Measurements from ENCODE around the gene FLCN.
A peak's percentile ranks its signal among the peaks of the same experiment; 100 is the strongest.
"Not testable (repeated sequence)": the region's sequence is repeated elsewhere in the genome, so short reads cannot be mapped to it uniquely, and the experiment has no call there.

The FLCN gene

GRCh38 chr17:17206913-17207335 is 30.0 kb downstream of the FLCN start:
- no peak for DNase-seq

DNA sequence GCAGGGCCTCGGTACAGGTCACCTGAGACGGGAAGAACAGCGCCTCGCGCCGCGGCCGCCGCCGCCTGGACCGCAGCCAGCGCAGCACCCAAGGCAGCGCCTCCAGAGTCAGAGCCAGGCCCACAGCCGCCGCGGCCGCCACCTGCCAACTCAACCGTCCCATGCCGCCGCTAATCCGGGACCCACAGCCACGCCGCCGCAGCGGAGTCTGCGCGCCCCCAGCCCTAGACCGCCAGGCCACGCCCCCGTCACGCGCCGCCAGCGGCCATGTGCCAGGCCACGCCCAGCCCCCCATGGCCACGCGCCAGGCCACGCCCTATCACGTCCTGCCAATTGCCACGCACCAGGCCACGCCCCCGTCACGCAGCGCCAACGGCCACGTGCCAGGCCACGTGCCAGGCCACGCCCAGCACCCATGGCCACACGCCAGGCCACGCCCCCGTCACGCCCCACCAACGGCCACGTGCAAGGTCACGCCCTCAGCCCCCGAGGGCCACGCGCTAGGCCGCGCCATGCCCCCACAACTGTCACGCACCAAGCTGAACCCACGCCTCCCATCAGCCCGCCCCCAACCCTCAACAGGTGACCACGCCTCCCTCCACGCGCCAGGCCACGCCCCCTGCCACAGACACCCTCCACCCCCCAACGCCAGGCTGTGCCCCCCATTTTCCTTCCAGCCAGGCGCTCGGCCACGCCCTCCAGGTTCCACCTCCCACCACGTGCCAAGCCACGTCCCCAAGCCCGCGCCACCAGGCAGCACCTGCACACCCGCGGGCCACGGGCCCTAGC is 30.6 kb downstream of the FLCN start, which contains the start of gene PLD6:
Gene PLD6 (minus strand): TSS at position 210 of the 789 bp plus-strand sequence. CDS start 47 bp downstream, at position 163.
- DNase-seq: peak; percentile 84 to 95 (median 92)

DNA sequence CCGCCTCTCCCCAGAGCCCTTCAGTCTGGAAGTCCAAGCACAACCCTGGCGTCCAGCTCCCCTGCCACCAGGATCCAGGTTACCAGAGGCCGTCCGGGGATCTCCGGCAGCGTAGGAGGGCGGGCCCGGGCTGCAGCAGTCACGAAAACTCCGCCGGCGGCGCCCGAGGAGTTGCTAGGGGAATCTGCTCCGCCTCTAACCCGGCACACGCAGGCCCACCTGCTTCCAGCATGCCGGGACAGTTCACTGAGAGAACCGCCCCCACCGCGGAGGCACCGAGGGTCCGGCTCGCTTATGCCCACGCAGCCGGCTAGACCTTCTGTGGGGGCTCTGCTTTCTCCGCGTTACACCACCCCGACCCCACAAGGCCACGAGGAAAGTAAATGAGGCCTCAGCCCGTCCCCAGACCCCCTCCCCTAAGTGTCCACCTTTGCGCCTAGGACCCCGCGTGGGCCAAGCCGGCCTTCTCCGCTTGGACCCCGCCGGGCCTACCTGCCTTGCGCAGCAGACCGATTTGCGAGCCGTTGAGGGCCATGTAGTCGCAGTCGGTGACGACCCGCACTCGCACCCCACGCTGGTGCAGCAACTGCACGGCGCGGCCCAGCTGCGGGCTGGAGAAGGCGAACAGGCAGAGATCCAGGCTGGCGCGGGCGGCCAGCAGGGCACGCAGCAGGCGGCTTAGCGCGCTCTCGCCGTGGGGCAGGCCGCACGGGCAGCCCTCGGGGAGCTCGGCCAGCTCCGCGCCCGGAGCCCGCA is 31.4 kb downstream of the FLCN start:
- peak; percentile 26 to 62 (median 35) for DNase-seq

- no peak for DNase-seq
These were observed 32.2 kb downstream of the FLCN start for GRCh38 chr17:17204635-17205231.

- no peak for DNase-seq
These were observed 32.9 kb downstream of the FLCN start for GRCh38 chr17:17204041-17204591.

DNA sequence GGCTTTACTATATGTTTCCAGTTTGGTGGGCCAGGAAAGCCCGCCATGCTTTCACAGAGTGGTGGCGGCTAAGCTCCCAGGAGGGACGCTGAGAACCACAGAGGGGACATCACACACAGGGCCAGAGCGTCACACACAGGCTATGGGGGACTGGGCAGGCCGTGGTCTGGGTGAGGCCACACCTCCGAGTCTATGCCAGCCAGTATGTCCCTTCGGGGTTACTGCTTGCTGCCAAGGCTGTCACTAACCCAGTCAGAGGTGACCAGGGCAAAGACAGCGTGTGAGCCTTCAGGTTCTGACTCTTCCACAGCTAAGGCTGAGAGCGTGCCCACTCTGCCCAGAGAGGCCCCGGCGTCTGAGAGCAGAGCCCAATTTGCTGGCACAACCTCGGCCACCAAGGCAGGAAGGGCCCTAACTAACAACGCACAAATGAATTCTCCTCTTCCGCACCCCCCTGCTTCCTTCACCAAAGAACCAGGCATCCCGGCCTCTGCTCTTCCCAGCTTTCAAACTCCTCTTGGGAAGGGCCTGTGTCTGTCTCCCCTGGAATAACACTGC is 33.7 kb downstream of the FLCN start:
- no peak for DNase-seq

GRCh38 chr17:17201907-17202306 is 35.1 kb downstream of the FLCN start:
- DNase-seq: no peak

- no peak for DNase-seq
These were observed 35.7 kb downstream of the FLCN start for GRCh38 chr17:17201271-17201670.

DNA sequence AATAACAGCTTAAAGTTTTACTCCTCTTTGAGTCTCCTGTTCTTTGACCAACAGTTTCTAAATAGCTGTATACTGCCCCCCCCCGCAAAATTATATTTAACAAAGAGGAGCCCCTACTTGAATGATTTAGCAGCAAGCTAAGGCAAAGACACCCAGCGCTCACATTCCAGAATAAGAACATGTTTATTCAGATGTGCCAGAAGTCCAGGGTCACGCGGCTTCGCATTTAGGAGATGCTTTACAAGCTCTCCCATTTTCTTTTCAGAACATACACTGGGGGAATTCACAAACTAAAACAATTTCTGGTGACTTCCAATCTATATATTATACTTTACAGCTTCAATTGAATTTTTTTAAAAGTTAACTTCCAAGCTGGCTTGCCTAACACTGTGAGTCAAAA is 36.1 kb downstream of the FLCN start:
- DNase-seq: no peak

DNA sequence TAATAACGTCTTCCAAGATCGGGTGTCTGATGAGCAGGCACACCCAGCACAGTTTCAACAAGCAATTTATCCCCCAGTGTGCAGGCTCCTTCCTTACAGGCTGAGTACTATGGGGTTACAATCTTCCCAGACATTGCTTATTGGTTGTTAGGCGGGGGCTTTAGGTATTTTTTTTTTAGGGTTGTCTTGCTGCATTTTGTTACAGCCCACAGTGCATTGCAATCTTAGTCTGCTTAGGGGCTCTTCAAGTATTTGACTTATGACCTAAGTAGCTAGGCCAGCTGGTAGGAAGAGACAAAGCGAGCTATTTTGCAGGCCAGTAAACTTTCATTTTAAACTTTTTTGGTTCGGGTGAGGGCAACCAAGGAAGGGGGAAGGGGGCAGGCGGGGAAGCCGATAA is 36.7 kb downstream of the FLCN start:
- no peak for DNase-seq

GRCh38 chr17:17198281-17198680 is 38.7 kb downstream of the FLCN start:
- DNase-seq: no peak

DNA sequence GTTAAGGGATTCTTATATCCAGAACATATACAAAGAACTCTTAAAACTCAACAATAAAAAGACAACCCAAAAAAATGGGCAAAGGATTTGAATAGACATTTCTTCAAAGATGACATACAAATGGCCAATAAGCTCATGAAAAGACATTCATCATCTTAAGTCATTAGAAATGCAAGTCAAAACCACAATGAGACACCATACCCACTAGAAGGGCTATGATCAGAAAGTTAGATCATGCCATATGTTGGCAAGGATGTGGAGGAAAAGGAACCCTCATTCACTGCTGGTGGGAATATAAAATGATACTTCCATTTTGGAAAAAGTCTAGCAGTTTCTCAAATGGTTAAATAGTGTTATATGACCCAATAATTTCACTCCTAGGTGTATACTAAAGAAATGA is 40.2 kb downstream of the FLCN start:
- DNase-seq: no peak

DNA sequence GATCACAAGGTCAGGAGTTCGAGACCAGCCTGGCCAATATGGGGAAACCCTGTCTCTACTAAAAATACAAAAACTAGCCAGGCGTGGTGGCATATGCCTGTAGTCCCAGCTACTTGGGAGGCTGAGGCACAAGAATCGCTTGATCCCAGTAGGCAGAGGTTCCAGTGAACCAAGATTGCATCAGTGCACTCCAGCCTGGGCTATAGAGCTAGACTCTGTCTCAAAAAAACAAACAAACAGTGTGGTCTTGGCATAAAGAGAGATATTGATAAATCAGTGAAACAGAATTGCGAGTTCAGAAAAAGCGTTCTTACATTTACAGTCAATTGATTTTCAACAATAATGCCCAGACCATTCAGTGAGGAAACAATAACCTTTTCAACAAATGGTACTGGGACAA is 41.5 kb downstream of the FLCN start:
- DNase-seq: not testable (repeated sequence)

GRCh38 chr17:17191961-17192381 is 45.0 kb downstream of the FLCN start:
- no peak for DNase-seq

GRCh38 chr17:17191346-17191792 is 45.6 kb downstream of the FLCN start:
- no peak for DNase-seq

GRCh38 chr17:17190188-17190587 is 46.8 kb downstream of the FLCN start:
- no peak for DNase-seq

- DNase-seq: no peak
These were observed 47.4 kb downstream of the FLCN start for GRCh38 chr17:17189559-17189958.

GRCh38 chr17:17188586-17188985 is 48.4 kb downstream of the FLCN start:
- DNase-seq: no peak

DNA sequence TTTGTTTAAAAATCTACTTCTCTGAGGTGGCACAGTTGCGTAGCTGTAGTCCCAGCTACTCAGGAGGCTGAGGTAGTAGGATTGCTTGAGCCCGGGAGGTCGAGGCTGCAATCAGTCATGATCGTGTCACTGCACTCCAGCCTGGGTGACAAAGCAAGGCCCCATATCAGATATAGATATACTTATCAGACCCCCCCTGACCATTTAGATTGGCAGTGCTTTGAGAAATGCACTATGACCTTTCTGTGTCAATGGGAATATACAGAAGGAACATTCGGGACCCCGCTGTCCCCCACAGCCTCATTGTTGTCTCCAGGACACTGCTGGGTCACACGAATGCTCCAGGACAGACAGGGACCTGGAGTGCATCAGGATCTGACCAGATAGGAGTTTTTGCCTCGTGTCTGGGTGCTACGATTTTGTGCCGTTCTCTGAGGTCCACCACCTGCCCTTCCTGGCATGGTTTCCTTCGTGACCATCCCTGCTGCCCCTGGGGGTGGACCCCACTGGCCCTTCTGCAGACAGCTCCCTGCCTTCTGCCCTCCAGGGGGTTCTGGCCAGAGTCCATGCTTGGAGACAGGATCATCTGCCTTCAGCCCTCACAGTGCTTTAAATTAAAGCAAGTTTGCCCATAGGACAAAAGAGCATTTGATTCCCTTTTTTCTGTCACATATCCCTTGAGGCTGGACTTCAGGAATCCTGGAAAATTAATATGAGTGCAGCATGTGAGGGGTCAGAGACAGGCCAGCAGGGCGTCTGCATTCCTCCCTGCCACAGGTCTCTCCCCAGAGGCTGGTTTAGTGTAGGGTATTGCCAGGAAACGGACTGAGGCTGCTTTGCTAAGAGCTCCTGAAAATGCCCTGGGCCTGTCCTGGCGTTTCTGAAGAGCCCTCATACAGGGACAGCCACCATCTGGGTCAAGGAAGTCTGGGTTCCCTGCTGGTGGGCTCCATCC is 50.1 kb downstream of the FLCN start:
- DNase-seq: no peak

- peak in 1 of 5 donors; percentile 85 for DNase-seq
These were observed 50.9 kb downstream of the FLCN start for GRCh38 chr17:17186051-17186450.

DNA sequence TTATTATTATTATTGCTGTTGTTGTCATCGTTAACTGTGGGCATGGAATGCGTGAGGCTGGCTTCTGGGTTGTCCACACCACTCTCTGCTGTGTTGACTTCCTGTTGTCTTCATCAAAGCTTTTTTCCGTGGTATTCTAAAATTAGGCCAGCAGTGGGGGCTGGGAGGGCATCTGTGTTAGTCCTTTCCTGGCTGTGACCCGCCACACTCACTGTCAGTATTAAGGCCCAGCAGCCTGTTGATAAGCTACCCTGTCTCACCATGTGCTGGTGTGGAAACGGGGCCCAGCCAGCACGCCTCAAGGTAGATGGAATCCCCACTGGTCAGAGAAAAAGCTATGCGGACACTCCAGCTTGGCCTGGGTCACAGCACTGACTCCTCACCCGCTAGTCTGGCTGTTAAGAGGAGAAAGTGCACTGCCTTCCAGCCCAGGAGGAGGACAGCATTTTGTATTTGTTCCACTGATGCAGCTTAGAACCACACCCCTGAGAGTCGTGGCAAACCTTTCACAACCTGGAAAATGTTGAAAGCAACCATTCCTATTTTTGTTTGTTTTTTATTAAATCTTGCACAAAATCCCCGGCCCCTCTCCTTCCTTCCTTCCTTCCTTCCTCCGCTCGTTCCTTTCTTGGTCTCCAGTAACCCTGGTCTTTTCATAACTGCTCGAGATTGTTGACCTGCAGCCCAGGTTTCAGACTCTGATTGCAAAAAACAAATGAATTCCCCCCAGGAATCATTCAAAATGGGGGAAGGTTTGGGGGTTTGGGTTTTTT is 51.8 kb downstream of the FLCN start:
- peak in 1 of 5 donors; percentile 58 for DNase-seq

All from T-helper 1 cell (primary cell).